ENCODE data around the gene CD209.
A peak's percentile ranks its signal among the peaks of the same experiment; 100 is the strongest.
"Not testable (repeated sequence)": the region's sequence is repeated elsewhere in the genome, so short reads cannot be mapped to it uniquely, and the experiment has no call there.

CD209 gene

DNA sequence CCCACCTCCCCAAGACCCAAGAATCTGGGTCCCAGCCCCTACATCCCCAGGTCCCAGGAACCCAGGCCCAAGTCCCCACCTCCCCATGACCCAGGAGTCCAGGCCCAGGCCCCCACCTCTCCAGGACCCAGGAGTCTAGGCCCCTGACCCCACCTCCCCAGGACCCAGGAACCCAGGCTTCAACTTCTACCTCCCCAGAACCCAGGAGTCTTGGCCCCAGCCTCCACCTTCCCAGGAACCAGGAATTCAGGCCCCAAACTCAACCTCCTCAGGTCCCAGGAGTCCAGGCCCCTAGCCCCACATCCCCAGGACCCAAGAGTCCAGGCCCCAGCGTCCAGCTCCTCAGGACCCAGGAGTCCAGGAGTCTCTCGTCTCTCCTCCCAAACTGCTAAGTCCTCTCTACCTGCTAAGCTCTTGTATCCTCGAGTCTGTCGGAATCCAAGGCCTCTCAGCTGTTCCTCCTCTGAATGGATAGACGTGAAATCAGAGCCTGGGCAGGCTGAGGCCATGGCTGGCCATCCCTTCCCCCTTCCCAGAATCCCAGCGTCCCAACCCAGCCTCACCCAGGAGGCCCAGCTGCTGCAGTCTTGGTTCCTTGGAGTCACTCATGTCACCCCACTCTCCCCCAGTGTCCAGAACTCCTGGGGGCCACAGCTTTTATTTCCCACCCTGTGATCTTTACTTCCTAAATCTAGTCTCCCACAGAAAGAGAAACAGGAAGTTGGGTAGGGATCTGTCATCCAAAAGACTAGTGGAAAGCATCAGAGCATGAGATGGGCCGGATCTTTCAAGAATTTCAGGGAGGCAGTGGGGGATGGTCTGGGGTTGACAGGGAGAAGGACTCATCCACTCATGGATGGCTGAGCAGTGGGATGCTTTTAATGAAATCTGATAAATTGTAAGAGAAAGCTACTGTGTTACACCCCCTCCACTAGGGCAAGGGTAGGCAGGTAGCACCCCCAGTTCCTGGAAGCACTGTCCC is at the start of gene CD209:
CD209 (minus strand) TSS at position 632 of the 982 bp plus-strand sequence; CDS start at position 609, 23 bp downstream.
- DNase-seq = no peak

DNA sequence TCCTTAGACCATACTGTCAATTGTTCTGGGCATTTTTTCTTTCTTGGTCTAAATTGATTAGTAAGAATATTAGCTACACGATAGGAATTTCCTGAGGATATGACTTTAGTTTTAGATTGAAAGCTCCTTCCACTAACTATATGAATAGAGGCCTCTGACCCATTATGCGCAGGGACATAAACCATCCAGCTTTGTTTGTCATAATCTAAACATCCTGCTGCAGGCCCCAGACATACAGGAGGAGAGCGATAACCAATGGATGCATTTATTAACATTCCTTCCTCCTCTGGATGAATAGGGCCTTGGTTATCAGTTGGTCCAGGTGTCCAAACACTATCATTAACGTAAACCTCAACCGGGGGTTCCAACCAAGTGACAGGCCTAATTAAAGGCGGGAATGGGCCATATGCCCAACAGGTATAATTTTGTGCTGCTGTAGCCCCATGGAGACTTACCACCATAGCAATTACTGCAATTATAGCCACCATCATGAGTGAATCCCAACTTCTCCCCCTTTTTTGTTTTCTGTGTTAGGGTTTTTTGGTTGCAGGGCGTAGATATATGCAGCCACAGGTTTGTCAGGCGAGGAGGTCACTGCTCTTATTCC is 48.3 kb upstream of the CD209 start:
- DNase-seq = no peak

DNA sequence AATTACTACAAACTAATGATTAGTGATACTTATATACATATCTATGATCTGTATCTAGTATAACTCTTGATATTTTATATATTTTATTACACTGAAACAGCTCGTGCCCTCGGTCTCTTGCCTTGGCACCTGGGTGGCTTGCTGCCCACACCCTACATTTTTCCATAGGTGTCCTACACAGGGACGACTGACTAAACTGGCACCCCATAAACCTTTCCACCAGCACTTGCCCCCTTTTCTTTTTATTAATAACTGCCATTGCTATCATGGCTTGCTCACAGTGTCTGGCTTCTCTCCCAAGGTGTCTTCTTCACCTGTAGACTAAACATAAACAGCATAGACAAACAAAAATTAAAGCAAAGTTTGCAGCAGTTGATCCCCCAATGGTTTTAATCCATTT is 46.2 kb upstream of the CD209 start:
- no peak for DNase-seq

- DNase-seq = not testable (repeated sequence)
Observed at GRCh38 chr19:7792701-7793100, 45.4 kb upstream of the CD209 start.

GRCh38 chr19:7792281-7792680 is 44.9 kb upstream of the CD209 start:
- no peak for DNase-seq

GRCh38 chr19:7790416-7790815 is 43.1 kb upstream of the CD209 start:
- no peak for DNase-seq

DNA sequence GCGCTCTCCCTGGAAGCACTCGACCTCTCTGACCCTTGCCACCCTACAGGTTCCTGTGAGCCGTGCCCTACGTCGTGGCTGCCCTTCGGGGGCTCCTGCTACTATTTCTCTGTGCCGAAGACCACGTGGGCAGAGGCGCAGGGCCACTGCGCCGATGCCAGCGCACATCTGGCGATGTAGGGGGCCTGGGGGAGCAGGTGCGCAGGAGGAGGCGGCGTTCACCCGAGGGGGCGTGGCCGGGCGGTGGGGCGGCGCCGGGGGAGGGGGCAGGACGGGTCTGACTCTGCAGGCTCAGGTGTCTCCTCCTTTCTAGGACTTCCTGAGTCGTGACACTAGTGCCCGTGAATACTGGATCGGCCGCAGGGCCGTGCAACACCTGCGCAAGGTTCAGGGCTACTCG is 42.1 kb upstream of the CD209 start:
- DNase-seq = no peak

GRCh38 chr19:7788933-7789323 is 41.6 kb upstream of the CD209 start:
- no peak for DNase-seq

- no peak for DNase-seq
Observed at GRCh38 chr19:7788178-7788932, 41.0 kb upstream of the CD209 start.

DNA sequence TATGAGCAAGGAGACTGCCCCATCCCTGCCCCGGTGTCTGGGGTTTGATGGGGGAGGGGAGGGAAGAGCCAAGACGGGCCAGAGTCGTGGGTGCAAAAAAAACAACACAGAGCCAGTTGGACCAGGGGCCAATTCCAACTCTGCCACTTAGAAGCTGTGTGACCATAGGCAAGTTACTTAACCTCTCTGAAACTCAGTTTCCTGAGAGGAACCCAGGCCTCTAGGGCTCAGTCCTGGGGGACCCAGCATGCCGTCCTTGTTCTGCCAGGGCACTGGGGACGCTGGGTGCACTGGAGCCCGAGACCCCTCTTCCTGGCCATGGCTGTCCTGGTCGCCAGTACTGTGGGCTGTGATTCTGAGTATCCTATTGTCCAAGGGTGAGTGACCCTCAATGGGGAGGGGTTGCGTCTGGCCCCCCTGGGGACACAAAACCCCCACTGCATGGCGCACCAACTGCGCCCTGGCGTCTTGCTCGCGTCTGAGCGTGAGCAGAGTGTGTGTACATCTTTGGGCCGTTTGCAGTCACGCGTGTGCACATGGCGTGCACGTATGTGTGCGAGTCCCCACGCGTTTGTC is 40.4 kb upstream of the CD209 start:
- DNase-seq = no peak

- no peak for DNase-seq
Observed at GRCh38 chr19:7787141-7787540, 39.8 kb upstream of the CD209 start.

GRCh38 chr19:7784856-7785255 is 37.5 kb upstream of the CD209 start:
- DNase-seq = no peak

DNA sequence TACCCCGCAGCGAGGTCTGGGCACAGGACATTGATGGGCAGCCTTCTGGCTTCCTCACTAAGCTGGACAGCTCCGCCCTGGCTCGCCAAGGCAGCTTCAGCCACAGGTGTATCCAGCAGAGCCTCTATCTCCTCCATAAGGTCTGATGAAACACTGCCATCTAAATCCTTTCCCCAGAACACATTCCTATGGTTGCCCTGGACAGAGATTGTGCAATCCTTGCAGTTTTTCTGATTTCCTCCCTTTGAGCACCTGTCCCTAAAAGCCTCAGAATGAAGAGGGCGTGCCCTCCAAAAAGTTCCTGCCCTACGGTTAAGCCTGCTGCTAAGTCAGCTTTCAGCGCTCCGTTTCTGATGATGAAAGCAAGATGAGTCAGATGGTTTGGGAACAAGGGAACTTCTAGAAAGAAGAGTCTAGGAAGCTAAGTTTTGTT is 36.7 kb upstream of the CD209 start:
- no peak for DNase-seq

DNA sequence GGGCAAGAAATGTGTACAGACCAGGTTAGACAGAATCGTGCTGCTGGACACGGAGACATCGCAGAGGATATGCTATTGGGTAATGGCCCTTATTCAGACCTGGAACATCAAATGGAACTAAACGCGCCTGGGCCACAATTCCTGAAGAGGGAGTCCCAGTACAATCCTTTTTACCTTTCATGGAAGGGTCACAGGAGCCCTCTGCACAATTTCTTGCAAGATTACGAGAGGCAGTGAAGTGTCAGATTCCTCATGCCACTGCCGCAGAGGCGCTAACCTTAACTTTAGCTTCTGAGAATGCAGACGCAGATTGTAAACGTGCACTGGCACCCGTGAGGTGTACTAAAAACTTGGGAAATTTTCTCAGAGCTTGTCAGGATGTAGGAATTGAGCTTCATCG is 33.8 kb upstream of the CD209 start:
- no peak for DNase-seq

- DNase-seq = no peak
Observed at GRCh38 chr19:7779631-7780486, 32.5 kb upstream of the CD209 start.

DNA sequence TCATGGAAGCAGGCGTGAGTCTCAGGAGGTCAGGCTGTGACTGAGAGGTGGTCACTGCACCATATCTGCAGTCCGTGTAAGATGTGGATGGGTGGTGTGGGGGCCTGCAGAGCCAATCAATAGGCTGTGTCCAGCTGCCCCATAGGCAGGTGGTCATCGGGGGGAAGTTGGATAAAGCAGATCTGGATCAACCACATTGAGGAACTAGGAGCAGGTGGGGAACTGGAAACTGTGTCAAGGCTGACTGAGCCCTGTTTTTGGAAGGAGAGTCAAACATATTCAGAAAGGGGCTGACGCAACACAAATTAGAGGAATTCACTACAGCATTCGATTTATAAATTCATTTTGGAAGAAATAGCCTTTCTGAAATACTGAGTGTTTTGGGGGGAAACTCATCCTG is 30.7 kb upstream of the CD209 start:
- no peak for DNase-seq

DNA sequence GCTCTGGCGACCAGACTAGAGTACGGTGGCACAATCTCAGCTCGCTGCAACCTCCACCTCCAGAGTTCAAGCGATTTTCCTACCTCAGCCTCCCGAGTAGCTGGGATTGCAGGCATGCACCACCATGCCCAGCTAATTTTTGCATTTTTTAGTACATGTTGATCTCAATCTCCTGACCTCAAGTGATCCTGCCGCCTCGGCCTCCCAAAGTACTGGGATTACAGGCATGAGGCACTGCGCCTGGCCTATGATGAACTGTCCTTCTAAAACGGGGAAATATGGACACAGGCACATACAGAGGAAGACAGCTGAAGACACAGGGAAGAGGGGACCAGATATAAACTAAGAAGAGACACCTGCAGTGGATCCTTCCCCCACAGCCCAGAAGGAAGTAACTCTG is 28.4 kb upstream of the CD209 start:
- no peak for DNase-seq

DNA sequence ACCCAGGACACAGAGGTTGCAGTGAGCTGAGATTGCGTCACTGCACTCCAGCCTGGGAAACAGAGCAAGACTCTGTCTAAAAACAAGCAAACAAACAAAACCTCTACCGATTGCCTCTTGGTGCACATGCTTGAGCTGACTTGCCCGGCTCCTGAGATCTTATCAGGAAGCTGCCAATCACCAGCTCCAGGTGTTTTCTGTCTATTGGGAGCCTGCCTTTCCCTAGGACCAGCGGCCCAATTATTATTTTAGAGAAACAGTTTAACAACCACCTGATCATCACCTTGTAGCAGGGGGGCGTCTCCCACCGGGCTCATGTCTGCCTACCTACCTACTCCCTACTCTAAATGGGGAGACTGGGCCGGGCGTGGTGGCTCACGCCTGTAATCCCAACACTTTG is 26.5 kb upstream of the CD209 start:
- DNase-seq = no peak

- peak; percentile 1 for DNase-seq
Observed at GRCh38 chr19:7772752-7773291, 25.5 kb upstream of the CD209 start.

- DNase-seq = no peak
Observed at GRCh38 chr19:7771072-7771471, 23.7 kb upstream of the CD209 start.

- no peak for DNase-seq
Observed at GRCh38 chr19:7769171-7769570, 21.8 kb upstream of the CD209 start.

- no peak for DNase-seq
Observed at GRCh38 chr19:7767487-7767886, 20.2 kb upstream of the CD209 start.
